ENCODE results near the gene NOL7.

Gene NOL7

DNA sequence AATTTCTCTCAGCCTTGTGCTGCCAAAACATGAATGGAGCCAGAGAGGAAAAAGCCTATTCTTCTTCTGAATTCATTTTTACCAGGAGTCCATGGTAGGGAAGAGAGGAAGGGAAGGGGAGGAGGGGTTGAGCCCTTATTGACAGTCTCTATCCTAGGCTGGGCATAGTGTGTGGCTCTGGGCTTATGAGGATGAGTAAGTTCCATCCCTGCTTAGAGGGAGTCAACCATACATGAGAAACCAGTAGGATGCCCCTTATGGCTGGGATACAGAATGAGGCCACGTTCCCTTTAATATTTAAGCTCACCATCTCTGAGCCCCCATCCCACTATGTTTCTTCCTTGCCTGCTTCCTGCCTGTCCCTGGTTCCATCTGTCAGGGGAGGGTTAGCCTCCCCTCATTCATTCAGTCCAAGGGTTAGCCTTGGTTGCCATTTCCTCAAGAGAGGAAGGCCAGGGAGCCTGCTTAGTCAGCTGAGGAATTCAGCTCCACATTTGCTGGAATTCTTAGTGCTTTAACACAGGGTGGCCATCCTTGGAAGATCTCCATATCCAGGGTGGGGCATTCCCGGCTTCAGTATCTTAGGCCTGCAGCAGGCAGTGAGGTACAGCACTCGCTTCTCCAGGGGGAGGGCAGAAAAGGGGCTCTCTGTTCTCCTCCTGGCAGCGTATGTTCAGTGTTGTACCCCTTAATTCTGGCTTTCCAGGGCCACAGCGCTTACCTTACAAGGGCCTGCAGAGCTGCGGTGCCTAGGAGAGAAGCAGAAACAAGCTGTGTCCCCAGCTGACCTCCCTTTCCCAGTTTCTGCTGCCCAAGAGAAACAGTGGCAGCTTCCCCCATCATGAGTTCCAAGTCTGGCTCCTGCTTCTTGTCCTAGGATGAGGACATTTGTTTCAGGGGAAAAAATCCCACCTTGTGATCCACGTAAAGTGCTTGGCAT, 28.3 kb upstream of the NOL7 start (continued):
- TF ChIP-seq, protein P1, sequence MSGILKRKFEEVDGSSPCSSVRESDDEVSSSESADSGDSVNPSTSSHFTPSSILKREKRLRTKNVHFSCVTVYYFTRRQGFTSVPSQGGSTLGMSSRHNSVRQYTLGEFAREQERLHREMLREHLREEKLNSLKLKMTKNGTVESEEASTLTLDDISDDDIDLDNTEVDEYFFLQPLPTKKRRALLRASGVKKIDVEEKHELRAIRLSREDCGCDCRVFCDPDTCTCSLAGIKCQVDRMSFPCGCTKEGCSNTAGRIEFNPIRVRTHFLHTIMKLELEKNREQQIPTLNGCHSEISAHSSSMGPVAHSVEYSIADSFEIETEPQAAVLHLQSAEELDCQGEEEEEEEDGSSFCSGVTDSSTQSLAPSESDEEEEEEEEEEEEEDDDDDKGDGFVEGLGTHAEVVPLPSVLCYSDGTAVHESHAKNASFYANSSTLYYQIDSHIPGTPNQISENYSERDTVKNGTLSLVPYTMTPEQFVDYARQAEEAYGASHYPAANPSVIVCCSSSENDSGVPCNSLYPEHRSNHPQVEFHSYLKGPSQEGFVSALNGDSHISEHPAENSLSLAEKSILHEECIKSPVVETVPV (CRISPR knock-in tag; IDR thresholded peaks at IDR 0.05): no peak
- TF ChIP-seq OSR1 (CRISPR knock-in tag; IDR thresholded peaks at IDR 0.05): no peak
- TF ChIP-seq ZC3H10 (CRISPR knock-in tag; IDR thresholded peaks at IDR 0.05): no peak
- no peak for TF ChIP-seq SNAI2 (CRISPR knock-in tag; IDR thresholded peaks at IDR 0.05)
- no peak for TF ChIP-seq GLIS3 (CRISPR knock-in tag; IDR thresholded peaks at IDR 0.05)
- TF ChIP-seq ZNF565 (CRISPR knock-in tag; conservative IDR thresholded peaks at IDR 0.05; ENCODE audit: low read depth): no peak

DNA sequence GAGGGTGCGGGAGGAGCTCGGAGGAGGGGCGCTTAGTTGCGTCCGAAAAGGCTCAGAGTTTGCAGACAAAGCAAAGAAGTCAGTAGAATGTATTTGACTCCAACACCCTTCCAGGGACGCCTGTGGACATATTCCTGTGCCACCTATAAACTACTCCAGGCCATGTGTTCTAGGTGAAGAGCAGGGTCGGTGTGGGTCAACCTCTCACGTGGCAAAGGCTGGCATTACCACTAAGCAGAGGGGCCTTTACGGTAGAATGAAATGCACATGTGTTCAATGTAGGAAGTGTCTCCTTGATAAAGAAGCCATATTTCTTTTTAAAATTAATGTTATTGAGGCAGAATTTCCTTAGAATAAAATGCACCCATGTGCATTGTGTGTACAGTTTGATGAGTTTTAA, 25.3 kb upstream of the NOL7 start:
- ATAC-seq: no peak
- TF ChIP-seq, protein P2, sequence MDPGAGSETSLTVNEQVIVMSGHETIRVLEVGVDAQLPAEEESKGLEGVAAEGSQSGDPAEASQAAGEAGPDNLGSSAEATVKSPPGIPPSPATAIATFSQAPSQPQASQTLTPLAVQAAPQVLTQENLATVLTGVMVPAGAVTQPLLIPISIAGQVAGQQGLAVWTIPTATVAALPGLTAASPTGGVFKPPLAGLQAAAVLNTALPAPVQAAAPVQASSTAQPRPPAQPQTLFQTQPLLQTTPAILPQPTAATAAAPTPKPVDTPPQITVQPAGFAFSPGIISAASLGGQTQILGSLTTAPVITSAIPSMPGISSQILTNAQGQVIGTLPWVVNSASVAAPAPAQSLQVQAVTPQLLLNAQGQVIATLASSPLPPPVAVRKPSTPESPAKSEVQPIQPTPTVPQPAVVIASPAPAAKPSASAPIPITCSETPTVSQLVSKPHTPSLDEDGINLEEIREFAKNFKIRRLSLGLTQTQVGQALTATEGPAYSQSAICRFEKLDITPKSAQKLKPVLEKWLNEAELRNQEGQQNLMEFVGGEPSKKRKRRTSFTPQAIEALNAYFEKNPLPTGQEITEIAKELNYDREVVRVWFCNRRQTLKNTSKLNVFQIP (CRISPR knock-in tag; IDR thresholded peaks at IDR 0.05; ENCODE audit: borderline replicate concordance, low read depth): no peak
- TF ChIP-seq TOX (CRISPR knock-in tag; IDR thresholded peaks at IDR 0.05; ENCODE audit: borderline replicate concordance): no peak
- TF ChIP-seq ZFP30 (CRISPR knock-in tag; IDR thresholded peaks at IDR 0.05): no peak
- no peak for TF ChIP-seq ESRRG (CRISPR knock-in tag; IDR thresholded peaks at IDR 0.05)
- TF ChIP-seq ZNF565 (CRISPR knock-in tag; conservative IDR thresholded peaks at IDR 0.05; ENCODE audit: low read depth): no peak
- TF ChIP-seq CSDC2 (CRISPR knock-in tag; IDR thresholded peaks at IDR 0.05): no peak
- no peak for TF ChIP-seq ZFP3 (CRISPR knock-in tag; IDR thresholded peaks at IDR 0.05)
- no peak for TF ChIP-seq SNAI2 (CRISPR knock-in tag; IDR thresholded peaks at IDR 0.05)
- TF ChIP-seq TCF4 (CRISPR knock-in tag; IDR thresholded peaks at IDR 0.05; ENCODE audit: borderline replicate concordance): no peak
- no peak for TF ChIP-seq ARNTL (CRISPR knock-in tag; IDR thresholded peaks at IDR 0.05; ENCODE audit: borderline replicate concordance, low read depth)
- TF ChIP-seq, protein P3, sequence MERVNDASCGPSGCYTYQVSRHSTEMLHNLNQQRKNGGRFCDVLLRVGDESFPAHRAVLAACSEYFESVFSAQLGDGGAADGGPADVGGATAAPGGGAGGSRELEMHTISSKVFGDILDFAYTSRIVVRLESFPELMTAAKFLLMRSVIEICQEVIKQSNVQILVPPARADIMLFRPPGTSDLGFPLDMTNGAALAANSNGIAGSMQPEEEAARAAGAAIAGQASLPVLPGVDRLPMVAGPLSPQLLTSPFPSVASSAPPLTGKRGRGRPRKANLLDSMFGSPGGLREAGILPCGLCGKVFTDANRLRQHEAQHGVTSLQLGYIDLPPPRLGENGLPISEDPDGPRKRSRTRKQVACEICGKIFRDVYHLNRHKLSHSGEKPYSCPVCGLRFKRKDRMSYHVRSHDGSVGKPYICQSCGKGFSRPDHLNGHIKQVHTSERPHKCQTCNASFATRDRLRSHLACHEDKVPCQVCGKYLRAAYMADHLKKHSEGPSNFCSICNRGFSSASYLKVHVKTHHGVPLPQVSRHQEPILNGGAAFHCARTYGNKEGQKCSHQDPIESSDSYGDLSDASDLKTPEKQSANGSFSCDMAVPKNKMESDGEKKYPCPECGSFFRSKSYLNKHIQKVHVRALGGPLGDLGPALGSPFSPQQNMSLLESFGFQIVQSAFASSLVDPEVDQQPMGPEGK (CRISPR knock-in tag; IDR thresholded peaks at IDR 0.05; ENCODE audit: borderline replicate concordance): no peak
- TF ChIP-seq ZC3H10 (CRISPR knock-in tag; IDR thresholded peaks at IDR 0.05): no peak
- TF ChIP-seq BACH2 (CRISPR knock-in tag; IDR thresholded peaks at IDR 0.05; ENCODE audit: borderline replicate concordance): no peak
- no peak for TF ChIP-seq ZNF8 (CRISPR knock-in tag; IDR thresholded peaks at IDR 0.05)
- TF ChIP-seq PPARA (CRISPR knock-in tag; IDR thresholded peaks at IDR 0.05; ENCODE audit: borderline replicate concordance): no peak
- TF ChIP-seq RARB (CRISPR knock-in tag; IDR thresholded peaks at IDR 0.05): no peak
- TF ChIP-seq, protein P4, sequence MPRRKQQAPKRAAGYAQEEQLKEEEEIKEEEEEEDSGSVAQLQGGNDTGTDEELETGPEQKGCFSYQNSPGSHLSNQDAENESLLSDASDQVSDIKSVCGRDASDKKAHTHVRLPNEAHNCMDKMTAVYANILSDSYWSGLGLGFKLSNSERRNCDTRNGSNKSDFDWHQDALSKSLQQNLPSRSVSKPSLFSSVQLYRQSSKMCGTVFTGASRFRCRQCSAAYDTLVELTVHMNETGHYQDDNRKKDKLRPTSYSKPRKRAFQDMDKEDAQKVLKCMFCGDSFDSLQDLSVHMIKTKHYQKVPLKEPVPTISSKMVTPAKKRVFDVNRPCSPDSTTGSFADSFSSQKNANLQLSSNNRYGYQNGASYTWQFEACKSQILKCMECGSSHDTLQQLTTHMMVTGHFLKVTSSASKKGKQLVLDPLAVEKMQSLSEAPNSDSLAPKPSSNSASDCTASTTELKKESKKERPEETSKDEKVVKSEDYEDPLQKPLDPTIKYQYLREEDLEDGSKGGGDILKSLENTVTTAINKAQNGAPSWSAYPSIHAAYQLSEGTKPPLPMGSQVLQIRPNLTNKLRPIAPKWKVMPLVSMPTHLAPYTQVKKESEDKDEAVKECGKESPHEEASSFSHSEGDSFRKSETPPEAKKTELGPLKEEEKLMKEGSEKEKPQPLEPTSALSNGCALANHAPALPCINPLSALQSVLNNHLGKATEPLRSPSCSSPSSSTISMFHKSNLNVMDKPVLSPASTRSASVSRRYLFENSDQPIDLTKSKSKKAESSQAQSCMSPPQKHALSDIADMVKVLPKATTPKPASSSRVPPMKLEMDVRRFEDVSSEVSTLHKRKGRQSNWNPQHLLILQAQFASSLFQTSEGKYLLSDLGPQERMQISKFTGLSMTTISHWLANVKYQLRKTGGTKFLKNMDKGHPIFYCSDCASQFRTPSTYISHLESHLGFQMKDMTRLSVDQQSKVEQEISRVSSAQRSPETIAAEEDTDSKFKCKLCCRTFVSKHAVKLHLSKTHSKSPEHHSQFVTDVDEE (CRISPR knock-in tag; IDR thresholded peaks at IDR 0.05): no peak

DNA sequence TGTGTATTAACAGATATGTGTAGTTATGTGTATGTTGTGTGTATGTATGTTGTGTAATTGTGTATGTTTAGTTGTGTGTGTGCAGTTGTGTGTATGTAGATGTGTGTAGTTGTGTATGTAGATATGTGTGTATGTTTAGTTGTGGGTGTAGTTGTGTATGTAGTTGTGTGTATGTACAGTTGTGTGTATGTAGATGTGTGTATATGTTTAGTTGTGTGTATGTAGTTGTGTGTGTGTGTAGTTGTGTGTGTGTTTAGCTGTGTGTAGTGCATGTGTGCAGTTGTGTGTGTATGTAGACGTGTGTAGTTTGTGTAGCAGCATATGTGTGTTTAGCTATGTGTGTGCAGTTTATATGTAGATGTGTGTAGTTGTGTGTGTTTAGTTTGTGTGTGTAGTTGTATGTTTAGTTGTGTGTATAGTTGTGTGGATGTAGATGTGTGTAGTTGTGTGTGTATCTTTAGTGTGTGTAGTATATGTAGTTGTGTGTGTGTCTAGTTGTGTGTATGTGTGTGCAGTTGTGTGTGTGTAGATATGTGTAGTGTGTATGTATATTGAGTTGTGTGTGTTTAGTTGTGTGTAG, 24.5 kb upstream of the NOL7 start:
- no peak for TF ChIP-seq ZNF8 (CRISPR knock-in tag; IDR thresholded peaks at IDR 0.05)
- TF ChIP-seq ZC3H10 (CRISPR knock-in tag; IDR thresholded peaks at IDR 0.05): no peak
- TF ChIP-seq ZFP30 (CRISPR knock-in tag; IDR thresholded peaks at IDR 0.05): no peak
- TF ChIP-seq OSR1 (CRISPR knock-in tag; IDR thresholded peaks at IDR 0.05): no peak
- ATAC-seq: no peak

Data from SK-N-SH treated with all-trans-retinoic acid at 6 μM for 48 hours (cell line).